ENCODE measurements around the gene CHKA.
A peak's percentile ranks its signal among the peaks of the same experiment; 100 is the strongest.

Gene CHKA

DNA sequence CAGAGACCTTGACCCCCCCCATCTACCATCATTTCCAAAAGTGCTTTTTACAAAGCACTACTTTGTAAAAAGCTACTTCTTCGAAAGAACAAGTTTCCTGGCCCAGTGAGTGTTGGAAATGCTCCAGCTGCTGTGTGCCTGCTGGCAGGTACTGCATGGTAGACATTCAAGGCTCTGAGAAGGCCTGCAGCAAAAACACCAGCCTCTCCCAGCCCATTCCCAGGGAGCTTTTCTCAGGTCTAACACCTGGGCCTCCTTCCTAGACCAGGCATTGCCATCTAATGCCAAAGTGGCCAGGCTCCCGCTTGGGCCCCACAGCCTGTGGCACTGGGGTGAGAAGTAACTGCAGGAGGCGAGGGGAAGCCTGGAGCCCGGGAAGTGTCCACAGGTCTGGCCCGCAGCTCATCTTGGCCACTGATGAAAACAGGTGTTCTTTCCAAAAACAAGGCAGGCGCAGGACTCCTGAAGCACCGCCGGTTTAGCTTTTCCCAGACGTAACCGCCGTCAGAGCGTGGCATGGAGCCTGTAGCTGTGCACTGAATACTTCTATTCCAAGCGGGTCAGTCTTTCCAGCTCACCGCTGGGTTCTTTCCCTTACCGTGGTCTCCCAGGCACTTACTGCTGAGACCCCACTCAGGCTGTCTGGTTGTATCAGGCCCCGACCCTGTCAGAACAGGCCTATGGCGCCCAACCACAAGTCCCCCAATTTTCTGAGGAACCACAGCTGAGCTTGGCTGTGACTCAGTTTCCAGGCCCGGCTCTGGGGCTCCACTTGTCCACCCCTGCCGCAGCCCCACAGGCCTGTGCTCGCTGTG lies 83.6 kb downstream of the CHKA start:
- peaks cover 37% of the 10 kb centered on the region for H3K36me3 ChIP-seq (ENCODE audit: control insufficient read depth, insufficient read depth, low read length)
- H3K4me3 ChIP-seq (ENCODE audit: extremely low read depth, insufficient read depth, low read length, poor library complexity, severe bottlenecking): no peak overlapping the region
- H3K27ac ChIP-seq (ENCODE audit: low read depth, low read length, severe bottlenecking): peak overlapping the region; percentile 3
- 95 to 98% methylated on average over 19 to 20 of the region's 20 CpGs for WGBS, 2 experiments (ENCODE audit: insufficient coverage in 2 of 2)
- peaks cover 23% of the 10 kb centered on the region for H3K4me1 ChIP-seq (ENCODE audit: control insufficient read depth, insufficient read depth, low read length, poor library complexity, severe bottlenecking)
- no peaks in the 10 kb centered on the region for H3K9me3 ChIP-seq (ENCODE audit: control insufficient read depth, low read length)

DNA sequence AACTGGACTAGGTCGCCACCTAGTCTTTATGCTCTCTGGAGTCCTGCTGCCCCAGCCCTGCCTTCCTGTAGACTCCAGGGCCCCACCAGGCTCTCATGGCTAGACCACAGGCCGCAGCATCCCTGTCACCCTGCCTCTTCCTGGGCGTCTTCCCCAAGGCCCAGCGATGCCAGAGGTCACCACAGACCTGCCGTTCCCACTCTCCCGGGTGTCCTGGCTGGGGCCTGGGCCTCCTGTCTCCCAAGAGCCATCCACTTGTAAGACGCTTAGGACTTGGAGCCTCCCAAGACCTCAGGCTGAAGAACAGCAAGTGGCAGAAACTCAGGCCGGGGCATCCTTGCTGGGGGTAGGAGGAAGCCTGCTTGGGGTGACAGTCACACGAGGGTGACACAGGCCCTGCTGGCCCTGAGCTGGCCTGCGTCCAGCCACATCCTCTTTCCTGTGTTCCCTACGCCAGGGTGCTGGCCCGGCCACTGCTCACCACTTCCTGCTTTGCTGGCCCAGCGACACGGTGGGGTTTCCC lies 84.4 kb downstream of the CHKA start:
- no peaks in the 10 kb centered on the region for H3K9me3 ChIP-seq (ENCODE audit: control insufficient read depth, low read length)
- H3K4me3 ChIP-seq (ENCODE audit: extremely low read depth, insufficient read depth, low read length, poor library complexity, severe bottlenecking): no peak overlapping the region
- WGBS, 2 experiments (ENCODE audit: insufficient coverage in 2 of 2): 95 to 98% methylated on average over 7 to 12 of the region's 14 CpGs
- no peak overlapping the region for H3K27ac ChIP-seq (ENCODE audit: low read depth, low read length, severe bottlenecking)
- peaks cover 23% of the 10 kb centered on the region for H3K4me1 ChIP-seq (ENCODE audit: control insufficient read depth, insufficient read depth, low read length, poor library complexity, severe bottlenecking)
- H3K36me3 ChIP-seq (ENCODE audit: control insufficient read depth, insufficient read depth, low read length): peaks cover 42% of the 10 kb centered on the region

DNA sequence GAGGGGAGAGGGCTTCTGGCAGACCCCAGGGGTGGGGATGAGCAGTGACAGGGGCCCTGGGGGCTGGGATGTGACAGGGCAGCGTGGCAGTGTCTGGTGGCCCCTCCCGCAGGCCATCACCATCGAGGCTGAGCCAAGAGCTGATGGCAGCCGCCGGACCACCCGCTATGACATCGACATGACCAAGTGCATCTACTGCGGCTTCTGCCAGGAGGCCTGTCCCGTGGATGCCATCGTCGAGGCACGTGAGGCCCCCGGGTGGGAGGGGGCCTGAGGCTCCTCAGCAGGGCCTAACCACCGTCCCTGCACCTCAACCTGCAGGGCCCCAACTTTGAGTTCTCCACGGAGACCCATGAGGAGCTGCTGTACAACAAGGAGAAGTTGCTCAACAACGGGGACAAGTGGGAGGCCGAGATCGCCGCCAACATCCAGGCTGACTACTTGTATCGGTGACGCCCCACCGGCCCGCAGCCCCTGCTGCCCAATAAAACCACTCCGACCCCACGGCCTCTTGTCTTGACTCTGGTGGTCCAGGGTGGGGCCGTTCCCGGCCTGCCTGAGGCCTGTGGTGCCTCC lies 85.0 kb downstream of the CHKA start:
- no peak overlapping the region for H3K27ac ChIP-seq (ENCODE audit: low read depth, low read length, severe bottlenecking)
- H3K4me3 ChIP-seq (ENCODE audit: extremely low read depth, insufficient read depth, low read length, poor library complexity, severe bottlenecking): no peak overlapping the region
- H3K4me1 ChIP-seq (ENCODE audit: control insufficient read depth, insufficient read depth, low read length, poor library complexity, severe bottlenecking): peaks cover 23% of the 10 kb centered on the region
- peaks cover 41% of the 10 kb centered on the region for H3K36me3 ChIP-seq (ENCODE audit: control insufficient read depth, insufficient read depth, low read length)
- no peaks in the 10 kb centered on the region for H3K9me3 ChIP-seq (ENCODE audit: control insufficient read depth, low read length)
- WGBS, 2 experiments (ENCODE audit: insufficient coverage in 2 of 2): 89 to 92% methylated on average over 27 of the region's 27 CpGs

DNA sequence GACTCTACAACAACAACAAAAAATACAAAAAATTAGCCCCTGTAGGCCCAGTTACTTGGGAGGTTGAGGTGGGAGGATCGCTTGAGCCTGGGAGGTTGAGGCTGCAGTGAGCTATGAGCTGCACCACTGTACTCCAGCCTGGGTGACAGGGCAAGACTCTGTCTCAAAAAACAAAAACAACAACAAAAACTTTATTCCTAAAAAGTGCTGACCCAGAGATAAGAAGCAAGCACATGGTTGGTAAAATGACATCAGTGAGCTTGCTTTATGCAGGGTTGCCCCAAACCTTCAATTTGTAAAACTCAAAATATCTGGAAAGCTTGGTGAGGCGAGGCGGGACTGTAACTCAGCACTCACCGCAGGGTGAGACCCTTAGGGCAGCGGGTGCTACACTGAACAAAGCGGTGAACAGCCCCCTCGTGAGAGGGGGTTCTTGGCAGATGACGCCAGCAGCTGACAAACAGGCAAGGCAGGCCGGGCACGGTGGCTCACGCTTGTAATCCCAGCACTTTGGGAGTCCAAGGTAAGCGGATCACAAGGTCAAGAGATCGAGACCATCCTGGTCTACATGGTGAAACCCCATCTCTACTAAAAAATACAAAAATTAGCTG lies 85.8 kb downstream of the CHKA start:
- Histone ChIP-seq H3K9me3 (ENCODE audit: control insufficient read depth, low read length) (no peaks in the 10 kb centered on the region), H3K4me1 (ENCODE audit: control insufficient read depth, insufficient read depth, low read length, poor library complexity, severe bottlenecking) (peaks cover 15% of the 10 kb centered on the region), H3K27ac (ENCODE audit: low read depth, low read length, severe bottlenecking) (no peak overlapping the region), H3K4me3 (ENCODE audit: extremely low read depth, insufficient read depth, low read length, poor library complexity, severe bottlenecking) (no peak overlapping the region), H3K36me3 (ENCODE audit: control insufficient read depth, insufficient read depth, low read length) (peaks cover 37% of the 10 kb centered on the region)
- WGBS, 2 experiments (ENCODE audit: insufficient coverage in 2 of 2): 86 to 90% methylated on average over 10 to 12 of the region's 13 CpGs

DNA sequence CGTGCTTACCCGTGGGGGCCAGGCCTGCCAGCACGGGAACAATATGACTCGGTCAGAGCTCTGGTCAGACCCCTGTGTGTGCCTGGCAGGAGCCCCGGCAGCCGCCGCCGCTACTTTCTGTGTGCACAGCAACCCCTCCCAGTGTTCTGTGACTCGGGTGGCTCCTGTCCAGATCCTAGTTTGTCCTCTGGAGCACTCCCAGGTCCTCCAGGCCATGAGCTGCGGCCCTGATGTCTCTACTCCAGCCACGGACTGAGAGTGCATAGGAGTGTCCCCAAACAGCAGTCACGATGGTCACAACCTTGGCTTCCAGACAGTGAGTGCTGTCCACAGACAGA lies 87.5 kb downstream of the CHKA start:
- WGBS, 2 experiments (ENCODE audit: insufficient coverage in 2 of 2): 98% methylated on average over 12 of the region's 12 CpGs
- H3K4me1 ChIP-seq (ENCODE audit: control insufficient read depth, insufficient read depth, low read length, poor library complexity, severe bottlenecking): peaks cover 9% of the 10 kb centered on the region
- H3K9me3 ChIP-seq (ENCODE audit: control insufficient read depth, low read length): peaks cover 6% of the 10 kb centered on the region
- H3K4me3 ChIP-seq (ENCODE audit: extremely low read depth, insufficient read depth, low read length, poor library complexity, severe bottlenecking): no peak overlapping the region
- H3K36me3 ChIP-seq (ENCODE audit: control insufficient read depth, insufficient read depth, low read length): peaks cover 37% of the 10 kb centered on the region
- no peak overlapping the region for H3K27ac ChIP-seq (ENCODE audit: low read depth, low read length, severe bottlenecking)

DNA sequence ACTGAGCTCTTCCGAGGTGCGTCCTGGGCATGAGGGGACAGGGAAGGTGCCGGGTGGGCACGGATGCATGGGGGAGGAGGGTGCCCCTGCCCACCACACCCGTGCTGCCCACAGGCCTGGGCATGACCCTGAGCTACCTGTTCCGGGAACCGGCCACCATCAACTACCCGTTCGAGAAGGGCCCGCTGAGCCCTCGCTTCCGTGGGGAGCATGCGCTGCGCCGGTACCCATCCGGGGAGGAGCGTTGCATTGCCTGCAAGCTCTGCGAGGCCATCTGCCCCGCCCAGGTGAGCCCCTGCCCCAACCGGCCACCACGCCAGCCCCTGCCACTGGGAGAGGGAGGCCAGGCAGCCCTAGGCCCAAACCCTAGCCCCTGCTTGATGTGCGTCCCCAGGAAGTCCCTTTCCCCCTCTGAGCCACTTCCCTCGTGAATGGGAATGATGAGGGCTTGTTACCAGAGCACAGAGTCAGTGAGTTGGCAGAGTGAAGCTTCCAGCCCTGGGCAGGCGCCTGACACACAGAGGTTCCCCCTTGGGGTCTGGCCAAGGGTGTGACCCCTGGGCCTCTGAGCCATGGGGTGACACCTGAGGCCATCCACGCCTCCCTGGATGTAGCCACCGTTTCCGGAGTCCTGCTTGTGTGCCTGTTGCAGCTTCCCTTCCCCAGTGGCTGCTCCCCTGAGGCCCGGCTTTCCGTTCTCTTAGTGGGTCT lies 88.0 kb downstream of the CHKA start:
- Histone ChIP-seq H3K9me3 (ENCODE audit: control insufficient read depth, low read length) (peaks cover 6% of the 10 kb centered on the region), H3K36me3 (ENCODE audit: control insufficient read depth, insufficient read depth, low read length) (peaks cover 37% of the 10 kb centered on the region), H3K4me1 (ENCODE audit: control insufficient read depth, insufficient read depth, low read length, poor library complexity, severe bottlenecking) (peaks cover 7% of the 10 kb centered on the region), H3K27ac (ENCODE audit: low read depth, low read length, severe bottlenecking) (no peak overlapping the region), H3K4me3 (ENCODE audit: extremely low read depth, insufficient read depth, low read length, poor library complexity, severe bottlenecking) (no peak overlapping the region)
- WGBS, 2 experiments (ENCODE audit: insufficient coverage in 2 of 2): 96 to 97% methylated on average over 20 to 29 of the region's 29 CpGs

DNA sequence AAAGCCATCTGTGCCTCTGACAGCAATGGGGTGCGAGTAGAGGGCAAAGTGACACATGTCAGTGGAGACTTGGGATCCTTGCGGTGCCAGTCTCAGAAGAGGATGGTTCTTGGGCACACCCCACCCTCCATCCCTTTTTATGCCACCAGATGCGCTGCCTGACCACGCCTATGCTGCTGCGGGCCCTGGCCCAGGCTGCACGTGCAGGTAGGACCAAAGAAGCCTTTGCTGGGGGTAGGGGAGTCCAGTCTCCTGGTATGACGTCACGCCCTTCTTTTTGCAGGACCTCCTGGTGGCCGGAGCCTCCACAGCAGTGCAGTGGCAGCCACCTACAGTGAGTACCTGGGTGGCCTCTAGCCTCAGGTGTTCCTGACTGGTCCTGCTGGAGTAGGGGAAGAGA lies 89.2 kb downstream of the CHKA start:
- 90 to 97% methylated on average over 5 of the region's 9 CpGs for WGBS, 2 experiments (ENCODE audit: insufficient coverage in 2 of 2)
- Histone ChIP-seq H3K4me1 (ENCODE audit: control insufficient read depth, insufficient read depth, low read length, poor library complexity, severe bottlenecking) (peaks cover 9% of the 10 kb centered on the region), H3K27ac (ENCODE audit: low read depth, low read length, severe bottlenecking) (no peak overlapping the region), H3K9me3 (ENCODE audit: control insufficient read depth, low read length) (peaks cover 6% of the 10 kb centered on the region), H3K36me3 (ENCODE audit: control insufficient read depth, insufficient read depth, low read length) (peaks cover 37% of the 10 kb centered on the region), H3K4me3 (ENCODE audit: extremely low read depth, insufficient read depth, low read length, poor library complexity, severe bottlenecking) (no peak overlapping the region)

DNA sequence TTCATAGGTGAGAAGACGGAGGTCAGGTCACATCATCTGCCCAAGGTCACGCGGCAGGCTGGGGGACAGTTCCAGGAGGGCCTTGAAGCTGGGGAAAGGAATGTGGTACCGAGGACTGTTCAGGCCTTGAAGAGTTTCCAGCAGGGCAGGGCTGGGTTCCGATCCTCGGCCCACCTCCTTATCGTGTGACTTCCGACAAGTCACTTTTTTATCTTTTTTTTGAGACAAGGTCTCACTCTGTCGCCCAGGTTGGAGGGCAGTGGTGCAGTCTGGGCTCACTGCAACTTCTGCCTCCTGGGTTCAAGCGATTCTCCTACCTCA lies 90.1 kb downstream of the CHKA start:
- peaks cover 9% of the 10 kb centered on the region for H3K4me1 ChIP-seq (ENCODE audit: control insufficient read depth, insufficient read depth, low read length, poor library complexity, severe bottlenecking)
- peak overlapping the region; percentile 81 for H3K4me3 ChIP-seq (ENCODE audit: extremely low read depth, insufficient read depth, low read length, poor library complexity, severe bottlenecking)
- WGBS, 2 experiments (ENCODE audit: insufficient coverage in 2 of 2): 0 to 21% methylated on average over 4 to 9 of the region's 10 CpGs
- H3K27ac ChIP-seq (ENCODE audit: low read depth, low read length, severe bottlenecking): peak overlapping the region; percentile 45
- H3K36me3 ChIP-seq (ENCODE audit: control insufficient read depth, insufficient read depth, low read length): peaks cover 37% of the 10 kb centered on the region
- H3K9me3 ChIP-seq (ENCODE audit: control insufficient read depth, low read length): peaks cover 6% of the 10 kb centered on the region

DNA sequence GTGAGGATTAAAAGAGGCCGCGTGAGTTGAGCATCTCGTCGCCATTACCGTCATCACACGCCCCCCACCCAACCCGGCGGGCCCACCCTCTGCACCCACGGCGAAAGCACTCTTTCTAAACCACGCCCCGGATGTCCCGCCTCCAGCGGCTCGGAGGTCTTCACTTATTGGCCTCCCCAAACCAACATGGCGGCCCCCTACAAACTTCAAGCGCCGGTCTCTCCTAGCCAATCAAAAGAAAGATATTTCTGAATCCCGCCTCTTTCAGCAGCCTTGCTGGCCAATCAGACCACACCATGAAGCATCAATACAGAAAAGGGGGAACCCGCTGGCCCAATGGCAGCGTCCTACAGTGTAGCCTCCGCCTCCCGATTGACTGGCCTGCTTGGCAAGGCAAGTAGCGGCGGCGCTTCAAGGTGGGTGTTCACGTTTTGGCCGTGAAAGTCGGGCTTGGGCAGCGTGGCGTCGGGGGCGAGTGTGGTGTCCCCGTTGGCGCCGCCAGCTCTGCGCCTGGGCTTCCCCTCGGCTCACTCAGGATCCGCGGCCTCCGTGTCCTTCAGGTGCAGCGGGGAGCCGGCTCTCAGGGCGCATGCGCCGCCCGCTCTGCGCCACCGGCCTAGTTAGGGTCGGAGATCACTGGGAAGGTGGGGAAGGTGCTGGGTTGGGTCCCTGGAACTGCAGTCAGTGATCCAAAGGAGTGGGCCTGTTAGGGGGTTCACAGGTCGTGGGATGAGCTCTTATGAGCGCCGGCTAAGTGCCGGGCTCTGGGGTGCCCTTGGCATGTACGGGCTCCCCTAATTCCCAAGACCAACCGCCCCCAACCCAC lies 90.7 kb downstream of the CHKA start, which contains the start of gene NDUFS8:
TSS of gene NDUFS8 (plus strand) at position 364 of the 826 bp plus-strand sequence. CDS start 1,471 bp downstream, outside the sequence.
- peaks cover 6% of the 10 kb centered on the region for H3K9me3 ChIP-seq (ENCODE audit: control insufficient read depth, low read length)
- H3K36me3 ChIP-seq (ENCODE audit: control insufficient read depth, insufficient read depth, low read length): peaks cover 36% of the 10 kb centered on the region
- peak within 1 kb of the TSS; percentile 45 for H3K27ac ChIP-seq (ENCODE audit: low read depth, low read length, severe bottlenecking)
- H3K4me1 ChIP-seq (ENCODE audit: control insufficient read depth, insufficient read depth, low read length, poor library complexity, severe bottlenecking): peaks cover 9% of the 10 kb centered on the region
- WGBS, 2 experiments (ENCODE audit: insufficient coverage in 2 of 2): 0 to 1% methylated on average over 46 to 48 of the region's 56 CpGs
- H3K4me3 ChIP-seq (ENCODE audit: extremely low read depth, insufficient read depth, low read length, poor library complexity, severe bottlenecking): peak within 1 kb of the TSS; percentile 81
